SKM-1 (cell line): ENCODE data around the gene ANKRD2.
"Not testable (repeated sequence)": the region's sequence is repeated elsewhere in the genome, so short reads cannot be mapped to it uniquely, and the experiment has no call there.

Source experiments
- DNase-seq: peaks from one replicate; lab custom pipeline; 2025; ENCODE audit not compliant: unreplicated experiment; lab: John Stamatoyannopoulos, UW

ANKRD2 gene, protein sequence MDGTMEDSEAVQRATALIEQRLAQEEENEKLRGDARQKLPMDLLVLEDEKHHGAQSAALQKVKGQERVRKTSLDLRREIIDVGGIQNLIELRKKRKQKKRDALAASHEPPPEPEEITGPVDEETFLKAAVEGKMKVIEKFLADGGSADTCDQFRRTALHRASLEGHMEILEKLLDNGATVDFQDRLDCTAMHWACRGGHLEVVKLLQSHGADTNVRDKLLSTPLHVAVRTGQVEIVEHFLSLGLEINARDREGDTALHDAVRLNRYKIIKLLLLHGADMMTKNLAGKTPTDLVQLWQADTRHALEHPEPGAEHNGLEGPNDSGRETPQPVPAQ

DNA sequence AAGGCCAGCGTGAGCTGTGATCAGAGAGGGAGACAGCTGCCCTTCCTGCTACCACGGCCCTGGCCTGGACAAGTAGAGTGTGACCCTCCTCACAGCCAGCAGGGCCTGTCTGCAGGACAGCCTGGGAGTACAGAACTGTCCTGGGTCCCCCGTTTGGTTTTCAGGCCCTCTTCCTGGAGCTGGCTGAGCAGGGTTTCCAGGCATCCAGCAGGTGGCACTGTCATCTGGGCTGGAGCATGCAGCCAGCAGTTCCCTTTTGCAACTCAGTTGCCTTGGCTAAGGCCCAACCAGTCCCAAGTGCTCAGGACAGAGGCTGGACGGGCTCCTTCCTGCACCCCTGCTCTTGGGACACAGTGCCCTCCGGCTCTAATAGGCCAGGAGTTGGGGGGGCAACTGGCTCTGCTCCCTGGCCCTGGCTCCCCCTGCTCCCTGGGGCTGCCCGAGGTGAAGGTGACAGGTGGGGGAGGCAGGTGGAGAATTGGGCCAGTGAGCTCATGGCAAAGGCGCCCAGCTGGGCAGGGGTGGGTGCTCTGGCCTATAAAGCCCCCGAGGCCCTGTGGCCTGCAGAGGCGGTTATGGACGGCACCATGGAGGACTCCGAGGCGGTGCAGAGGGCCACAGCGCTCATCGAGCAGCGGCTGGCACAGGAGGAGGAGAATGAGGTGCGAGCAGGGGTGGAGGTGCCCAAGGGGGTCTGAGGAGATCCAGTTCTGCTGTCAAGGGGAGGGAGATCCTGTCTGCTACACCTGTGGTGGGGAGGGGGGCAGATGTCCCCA, at the start of gene ANKRD2:
TSS of gene ANKRD2 (plus strand) at position 566 of the 776 bp plus-strand sequence. CDS start at position 576, 10 bp downstream.
- DNase-seq, result peak; percentile 43

DNA sequence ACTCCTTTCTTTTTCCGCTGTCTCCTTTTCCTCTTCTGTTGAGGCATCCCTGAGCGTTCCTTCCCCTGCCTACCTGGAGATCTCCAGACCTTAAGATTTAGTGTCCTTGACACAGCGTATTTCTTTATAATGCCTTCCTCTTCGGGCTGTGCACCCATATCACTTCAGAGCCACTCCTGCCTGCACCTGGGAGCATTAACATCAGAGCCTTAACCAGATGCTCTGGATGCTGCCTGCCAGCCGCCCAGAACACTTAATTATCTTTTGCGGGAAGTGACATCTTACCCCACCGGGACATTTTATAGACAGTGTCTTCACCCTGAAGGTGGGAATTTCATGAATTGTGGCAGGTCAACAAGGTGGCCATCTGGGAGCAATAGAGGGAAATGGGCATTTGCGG, 49.6 kb upstream of the ANKRD2 start:
- no peak for DNase-seq

DNA sequence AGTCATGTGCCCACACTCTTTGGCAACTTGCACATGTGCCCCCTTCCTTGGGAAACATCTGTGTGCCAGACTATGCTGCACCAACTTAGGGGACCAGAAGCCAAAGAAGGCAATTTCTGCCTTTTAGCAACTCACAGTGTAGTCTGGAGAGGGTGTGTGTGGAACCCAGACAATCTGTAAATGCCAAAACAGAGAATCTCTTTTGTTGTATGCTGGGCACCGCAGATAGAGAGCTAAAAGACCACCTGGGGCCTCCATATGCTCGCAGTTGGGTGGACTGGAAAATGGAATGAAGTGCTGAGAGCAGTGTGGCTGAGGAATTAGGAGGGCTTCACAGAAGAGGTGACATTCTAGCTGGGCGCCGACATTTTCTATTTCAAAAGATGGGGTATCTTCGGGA, 47.5 kb upstream of the ANKRD2 start:
- no peak for DNase-seq

DNA sequence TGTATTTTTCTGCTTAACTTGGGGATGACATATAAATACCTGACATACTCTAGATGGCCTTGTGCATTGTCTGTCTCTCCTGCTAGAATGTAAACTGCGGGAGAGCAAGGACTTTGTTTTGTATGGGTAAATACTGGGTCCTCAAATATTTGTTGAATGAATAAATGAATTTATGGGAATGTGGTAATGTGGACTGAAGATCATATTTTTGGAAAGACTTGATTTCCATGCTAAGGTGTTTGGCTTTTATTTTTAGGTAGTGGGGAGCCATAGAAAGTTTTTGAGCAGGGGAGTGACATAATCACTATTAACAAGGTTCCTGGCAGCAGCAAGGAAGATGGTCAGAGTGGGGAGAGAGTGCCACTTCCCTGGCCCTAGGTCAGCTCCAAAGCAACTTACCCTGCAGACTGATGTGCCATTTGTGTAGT, 46.9 kb upstream of the ANKRD2 start:
- no peak for DNase-seq

DNA sequence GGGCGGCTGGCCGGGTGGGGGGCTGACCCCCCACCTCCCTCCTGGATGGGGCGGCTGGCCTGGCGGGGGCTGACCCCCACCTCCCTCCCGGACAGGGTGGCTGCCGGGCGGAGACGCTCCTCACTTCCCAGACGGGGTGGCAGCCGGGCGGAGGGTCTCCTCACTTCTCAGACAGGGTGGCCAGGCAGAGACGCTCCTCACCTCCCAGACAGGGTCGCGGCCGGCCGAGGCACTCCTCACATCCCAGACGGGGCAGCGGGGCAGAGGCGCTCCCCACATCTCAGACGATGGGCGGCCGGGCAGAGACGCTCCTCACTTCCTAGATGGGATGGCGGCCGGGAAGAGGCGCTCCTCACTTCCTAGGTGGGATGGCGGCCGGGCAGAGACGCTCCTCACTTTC, 43.7 kb upstream of the ANKRD2 start:
- DNase-seq, result not testable (repeated sequence)

DNA sequence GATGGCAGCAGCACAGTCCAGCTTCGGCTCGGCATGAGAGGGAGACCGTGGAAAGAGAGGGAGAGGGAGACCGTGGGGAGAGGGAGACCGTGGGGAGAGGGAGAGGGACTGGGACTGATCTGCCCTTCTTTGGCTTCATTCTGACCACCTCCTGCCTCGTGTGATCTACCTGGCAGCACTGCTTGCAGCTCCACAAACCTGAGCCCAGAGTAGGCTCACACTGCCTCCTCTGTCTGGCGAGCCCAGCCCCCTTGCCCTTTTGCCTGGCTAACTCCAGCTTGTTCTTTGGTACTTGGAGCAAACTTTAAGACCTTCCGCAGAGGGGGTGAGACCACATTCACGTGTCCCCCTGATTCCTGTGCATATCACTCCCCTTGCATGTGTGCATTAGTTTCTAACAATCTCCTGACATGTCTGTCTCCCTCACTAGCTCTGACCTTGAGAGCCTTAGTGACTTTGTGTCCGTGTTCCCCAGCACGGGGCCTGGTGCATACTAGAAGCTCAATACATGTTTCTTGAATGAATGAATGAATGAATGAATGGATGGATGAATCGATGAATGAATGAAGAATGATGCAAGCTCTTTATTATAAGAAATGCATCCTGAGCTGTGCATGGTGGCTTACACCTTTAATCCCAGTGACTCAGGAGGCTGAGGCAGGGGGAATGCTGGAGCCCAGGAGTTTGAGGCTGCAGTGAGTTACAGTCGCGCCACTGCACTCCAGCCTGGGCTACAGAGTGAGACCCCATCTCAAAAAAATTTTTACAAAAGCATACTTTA, 42.7 kb upstream of the ANKRD2 start:
- DNase-seq, result no peak

DNA sequence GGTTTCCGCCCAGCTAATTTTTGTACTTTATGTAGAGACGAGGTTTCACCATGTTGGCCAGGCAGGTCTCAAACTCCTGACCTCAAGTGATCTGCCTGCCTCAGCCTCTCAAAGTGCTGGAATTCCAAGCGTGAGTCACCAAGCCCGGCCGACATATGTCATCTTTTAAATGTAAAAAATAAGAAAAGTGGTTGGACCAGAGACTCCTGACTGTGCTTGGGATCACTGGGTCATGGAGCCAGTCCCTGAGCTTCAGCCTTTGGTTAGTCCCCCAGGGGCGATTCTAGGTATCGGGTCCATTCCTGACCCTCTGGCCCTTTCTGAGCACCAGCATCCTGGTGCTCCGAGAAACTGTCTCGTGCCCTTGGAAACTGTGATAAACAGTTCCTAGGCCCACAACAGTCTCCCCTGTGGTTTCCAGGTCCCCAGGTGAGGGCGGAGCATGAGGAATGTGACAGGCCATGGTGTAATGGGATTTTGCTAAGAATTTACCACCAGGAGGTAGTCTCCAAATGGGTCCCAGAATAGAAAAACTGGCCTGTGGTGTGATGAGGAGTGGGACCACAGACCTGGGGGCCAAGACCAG, 41.1 kb upstream of the ANKRD2 start:
- DNase-seq, result no peak

DNA sequence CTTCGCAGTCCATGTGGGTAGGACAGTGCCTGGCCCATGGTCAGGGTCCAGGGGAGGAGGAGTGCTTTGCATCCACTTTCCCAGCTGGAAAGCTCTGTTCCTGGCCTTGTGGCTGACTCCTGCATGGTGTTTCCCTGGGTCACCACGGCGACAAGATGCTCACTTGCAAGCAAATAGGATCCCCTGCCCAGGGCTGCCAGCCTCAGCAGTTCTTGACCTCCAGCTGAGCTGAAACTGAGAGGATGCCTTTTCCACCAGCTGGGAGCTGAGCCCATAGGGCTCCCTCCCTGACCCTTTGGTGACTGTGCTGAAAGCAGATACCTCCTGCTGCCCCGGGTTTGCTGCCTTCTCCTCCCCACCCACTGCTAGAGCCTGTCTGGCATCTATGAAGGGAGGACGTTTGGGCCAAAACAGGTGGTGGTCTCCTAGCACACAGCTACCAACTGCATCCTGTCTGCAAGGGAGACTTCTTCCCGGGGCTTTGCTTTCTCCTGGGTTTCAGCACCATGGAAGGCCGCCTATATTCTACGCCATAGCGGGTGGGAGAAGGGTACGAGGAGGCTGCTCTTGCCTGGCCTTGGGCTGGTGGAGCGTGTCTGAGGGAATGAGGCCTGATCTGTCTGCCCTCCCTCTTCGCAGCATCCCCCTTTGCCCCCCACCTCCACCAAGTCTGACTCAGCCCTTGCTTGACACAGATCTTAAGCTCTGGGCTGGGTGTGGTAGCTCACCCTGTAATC, 39.5 kb upstream of the ANKRD2 start:
- no peak for DNase-seq

DNA sequence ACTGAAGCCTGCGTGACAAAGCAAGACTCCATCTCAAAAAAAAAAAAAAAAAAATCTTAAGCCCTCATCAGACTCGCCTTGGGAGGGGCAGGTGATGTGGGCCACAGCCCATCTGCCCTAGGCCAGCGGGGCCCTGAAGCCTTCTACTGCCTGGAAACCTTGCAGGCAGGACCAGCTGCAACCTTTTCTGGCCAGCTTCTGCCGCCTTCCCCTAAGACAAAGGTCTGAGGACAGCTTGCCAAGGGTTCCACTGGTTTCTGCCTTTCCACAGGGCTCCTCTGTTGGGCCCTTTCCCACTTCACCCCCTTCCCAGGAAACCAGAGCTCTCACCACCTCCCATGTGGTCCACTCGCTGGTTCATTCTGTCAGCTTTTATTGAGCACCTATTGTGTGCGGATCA, 38.7 kb upstream of the ANKRD2 start:
- no peak for DNase-seq

DNA sequence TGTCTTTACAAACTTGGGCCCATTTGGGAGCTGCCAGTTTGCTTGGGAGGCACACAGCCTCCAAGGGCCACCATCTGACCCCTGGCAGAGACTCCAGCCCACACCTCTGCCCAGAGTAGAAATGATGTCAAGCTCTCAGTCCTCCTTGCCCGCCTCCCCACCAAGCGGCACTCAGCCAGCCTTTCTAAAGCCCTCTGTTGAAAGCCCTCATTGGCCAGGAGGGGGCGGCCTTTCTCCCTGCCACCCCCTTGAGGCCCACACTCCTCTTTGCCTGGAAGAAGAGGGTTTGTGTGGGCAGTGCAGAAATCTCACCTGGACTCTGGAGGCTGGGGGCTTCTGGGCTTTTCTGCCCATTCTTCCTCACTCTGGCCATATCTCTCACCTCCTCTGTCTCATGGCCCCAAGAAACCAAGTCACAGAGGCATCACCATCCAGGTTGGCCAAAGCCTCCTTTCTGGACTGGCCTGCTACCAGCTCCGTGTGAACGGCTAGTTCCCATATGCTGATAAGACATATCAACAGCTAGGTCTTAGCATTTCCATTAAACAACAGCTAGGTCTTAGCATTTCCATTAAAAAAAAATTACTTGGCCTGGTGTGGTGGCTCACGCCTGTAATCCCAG, 37.7 kb upstream of the ANKRD2 start:
- DNase-seq, result no peak

DNA sequence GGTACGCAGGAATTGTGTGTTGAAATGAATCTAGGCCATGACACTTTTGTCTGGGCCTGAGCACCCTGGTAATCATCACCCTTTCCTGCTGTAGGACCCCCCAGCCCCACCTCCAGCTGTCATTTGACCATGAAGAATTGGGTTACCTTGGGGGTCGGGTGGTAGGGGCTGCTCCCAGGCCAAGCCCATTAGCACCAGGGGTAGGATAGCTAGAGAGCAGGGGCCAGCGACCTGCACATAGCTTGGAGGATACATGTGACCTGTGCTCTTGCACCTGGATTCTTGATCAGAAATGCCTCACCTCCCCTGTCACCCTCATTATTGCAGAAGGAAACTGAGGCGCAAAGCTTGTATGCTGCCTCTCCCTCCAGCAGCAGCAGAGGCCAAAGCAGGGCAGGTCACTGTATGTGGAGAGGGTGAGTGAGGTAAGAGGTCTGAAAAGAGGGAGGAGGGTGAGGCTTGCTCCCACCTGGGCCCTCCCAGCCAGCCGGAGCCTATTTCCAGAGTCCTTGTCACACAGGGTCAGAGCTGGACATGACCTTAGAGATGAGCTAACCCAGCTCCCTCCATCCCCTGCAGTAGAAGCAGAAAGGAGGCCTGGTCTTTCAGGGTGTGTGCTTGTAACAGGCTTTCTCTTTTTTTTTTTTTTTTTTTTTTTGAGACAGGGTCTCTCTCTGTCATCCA, 35.3 kb upstream of the ANKRD2 start:
- DNase-seq, result no peak

DNA sequence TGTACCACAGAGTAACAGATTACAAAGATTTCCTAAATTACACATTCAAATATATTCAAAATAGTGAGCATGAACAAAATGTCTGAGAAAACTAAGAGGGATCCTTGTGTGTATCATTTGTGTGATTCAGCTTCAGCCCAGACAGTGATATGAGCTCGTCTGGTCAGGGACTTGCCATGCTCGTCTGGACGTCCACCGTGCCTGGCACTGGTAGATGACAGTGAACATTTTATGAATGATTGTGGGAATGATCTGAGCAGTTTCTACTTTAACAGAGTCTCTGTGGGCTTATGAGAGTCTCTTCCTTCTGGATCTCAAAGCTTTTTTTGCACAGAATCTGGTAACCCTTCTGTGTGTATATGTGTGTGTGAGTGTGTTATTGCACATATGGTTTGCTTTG, 34.2 kb upstream of the ANKRD2 start:
- DNase-seq, result no peak

DNA sequence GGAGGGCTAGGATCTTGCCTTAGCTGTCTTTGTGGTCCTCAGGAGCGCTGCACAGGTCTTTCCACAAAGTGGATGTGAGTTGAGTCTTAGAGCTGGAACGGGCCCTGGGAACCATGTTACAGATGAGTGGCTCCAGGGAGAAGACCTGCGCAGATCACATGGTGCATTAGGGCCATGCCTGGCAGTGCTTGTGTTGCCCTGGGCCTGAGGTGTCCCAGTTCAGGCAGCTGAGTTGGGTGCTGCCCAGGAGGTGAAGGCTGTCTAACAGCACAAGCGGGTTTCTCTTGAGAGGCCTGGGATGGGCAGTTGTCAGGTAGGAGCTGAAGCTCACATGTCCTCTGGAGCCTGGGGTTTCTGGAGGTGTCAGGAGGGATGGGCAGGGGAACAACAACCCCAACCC, 33.7 kb upstream of the ANKRD2 start:
- DNase-seq, result no peak

DNA sequence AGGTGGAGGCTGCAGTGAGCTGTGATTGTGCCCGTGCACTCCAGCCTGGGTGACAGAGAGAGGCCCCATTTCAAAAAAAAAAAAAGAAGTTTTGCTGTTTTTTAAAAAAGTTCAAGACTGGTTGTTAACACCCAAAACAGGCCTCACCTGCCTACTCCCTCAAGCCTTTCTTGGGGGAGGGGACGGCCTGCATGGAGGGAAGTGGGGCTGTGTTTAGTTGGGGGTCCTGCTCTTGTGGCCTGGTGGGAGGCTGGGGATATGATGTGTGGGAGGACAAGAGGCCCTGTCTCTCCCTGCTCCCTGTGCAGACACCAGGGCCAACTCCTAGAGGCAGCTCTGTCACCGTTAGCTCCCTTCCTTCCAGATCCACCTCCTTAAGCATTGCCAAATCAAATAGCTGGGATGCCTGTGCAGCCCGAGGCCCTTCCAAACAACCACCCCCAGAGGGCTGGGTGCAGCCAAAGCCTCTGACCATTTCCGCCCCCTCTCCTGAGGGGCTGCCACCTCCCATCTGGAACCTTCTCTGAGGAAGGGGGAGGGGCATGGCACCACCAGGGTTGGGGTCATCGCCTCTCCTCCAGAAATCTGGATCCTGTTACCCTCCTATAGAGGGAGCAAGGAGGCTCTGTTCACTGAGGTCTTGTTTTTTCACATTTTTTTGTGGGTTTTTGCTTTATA, 32.9 kb upstream of the ANKRD2 start:
- DNase-seq, result no peak

DNA sequence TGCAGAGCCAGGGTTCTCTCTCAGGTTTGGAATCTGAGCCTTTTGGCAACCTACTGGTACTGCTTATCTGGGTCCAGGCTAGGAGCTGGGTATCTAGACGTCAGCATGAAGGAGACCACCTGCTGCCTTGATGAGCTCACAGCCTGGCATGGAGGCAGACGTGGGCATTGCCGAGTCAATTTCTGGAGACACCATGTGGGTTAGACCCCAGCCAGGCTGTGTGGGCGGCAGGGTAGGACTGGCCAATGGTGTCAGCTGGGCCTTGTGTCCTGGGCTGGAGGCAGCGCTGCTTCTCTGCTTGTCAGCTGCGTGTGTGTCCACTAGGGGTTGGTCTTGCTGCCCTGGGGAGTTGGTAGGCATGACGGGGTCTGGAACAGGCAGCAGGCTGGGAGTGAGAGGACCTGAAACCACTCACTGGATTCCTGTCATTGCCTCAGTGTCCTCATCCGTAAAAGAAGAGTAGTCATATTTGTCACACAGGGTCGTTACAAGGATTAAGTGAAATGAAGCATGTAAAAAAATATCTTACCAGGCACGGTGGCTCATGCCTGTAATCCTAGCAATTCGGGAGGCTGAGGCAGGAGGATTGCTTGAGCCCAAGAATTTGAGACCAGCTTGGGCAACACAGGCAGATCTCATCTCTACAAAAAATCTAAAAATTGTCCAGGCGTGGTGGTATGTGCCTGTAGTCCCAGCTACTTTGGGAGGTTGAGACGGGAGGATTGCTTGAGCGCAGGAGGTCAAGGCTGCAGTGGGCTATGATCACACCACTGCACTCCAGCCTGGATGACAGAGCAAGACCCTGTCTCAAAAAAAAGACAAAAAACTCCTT, 31.7 kb upstream of the ANKRD2 start:
- DNase-seq, result no peak

DNA sequence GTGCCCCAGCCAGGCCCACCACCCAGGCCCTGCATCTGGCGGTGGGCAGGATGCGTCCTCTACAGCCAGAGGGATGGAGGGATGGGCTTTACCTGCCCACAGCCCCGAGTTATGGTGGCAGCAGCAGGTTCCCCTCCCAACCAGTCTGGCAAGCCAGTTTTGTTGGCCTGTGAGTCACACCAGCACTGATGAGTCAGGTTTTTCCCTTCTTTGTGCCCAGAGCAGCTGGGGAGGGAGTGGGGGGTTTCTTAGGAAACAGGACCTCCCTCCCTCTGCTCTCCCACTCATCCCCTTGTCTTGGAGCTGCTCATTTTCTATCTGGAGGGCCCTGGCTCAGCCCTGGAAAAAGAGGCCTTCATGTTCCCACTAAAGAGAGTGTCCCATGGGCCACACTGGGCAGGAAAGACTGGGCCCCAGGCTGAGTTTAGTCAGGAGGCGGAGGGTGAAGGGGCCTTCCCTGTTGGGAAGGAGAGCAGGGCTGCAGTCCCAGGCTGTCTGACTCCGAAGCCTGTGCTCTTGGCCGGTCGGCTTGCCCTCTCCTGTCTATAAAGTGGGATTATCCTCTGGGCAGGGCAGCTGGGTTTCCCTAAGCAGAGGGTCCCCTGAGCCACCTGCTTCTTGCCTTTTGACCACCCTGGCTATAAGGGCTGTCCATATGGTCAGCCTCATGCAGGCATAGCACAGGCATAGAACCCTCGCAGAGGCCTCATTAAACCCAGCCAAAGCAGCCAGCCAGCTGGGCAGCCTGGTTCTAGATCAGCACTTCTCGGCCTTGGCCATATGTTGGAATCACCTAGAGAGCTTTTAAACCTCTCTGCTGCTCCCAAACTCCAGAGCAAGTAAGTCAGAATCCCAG, 30.2 kb upstream of the ANKRD2 start:
- DNase-seq, result no peak

DNA sequence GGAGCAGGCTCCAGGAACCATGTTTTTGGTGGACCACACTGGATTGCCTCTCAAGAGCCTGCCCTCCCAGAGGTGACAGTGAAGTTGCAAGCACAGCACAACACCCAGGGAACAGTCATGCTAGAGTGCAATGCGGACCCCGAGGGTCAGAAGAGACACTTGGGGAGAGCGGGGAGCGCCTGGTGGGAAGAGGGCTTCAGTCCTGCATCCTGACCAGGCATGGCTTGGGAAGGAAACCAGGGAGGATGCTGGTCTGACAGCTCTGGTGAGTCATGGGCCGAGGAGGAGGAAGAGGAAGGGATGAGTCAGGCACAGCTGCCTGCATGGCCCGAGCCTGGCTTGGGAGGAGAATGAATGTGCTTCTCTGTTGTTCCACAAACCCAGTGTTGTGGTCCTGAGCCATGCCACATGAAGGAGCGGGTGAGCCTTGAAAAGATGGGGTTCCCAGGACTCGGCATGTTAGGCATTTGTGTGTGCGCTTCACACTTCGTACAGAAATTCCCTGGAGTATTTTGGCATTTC, 29.5 kb upstream of the ANKRD2 start:
- DNase-seq, result peak; percentile 57
